ENCODE measurements around the gene PARD3B.

The PARD3B gene

GRCh38 chr2:204705243-204705932, 160.1 kb downstream of the PARD3B start:
- no peak for DNase-seq (ENCODE audit: low read depth in 2 of 2)

- no peak for DNase-seq (ENCODE audit: low read depth in 2 of 2)
Observed at GRCh38 chr2:204706939-204707338, 161.7 kb downstream of the PARD3B start.

- DNase-seq (ENCODE audit: low read depth in 2 of 2), result no peak
Observed at GRCh38 chr2:204713211-204713610, 167.9 kb downstream of the PARD3B start.

- no peak for DNase-seq (ENCODE audit: low read depth in 2 of 2)
Observed at GRCh38 chr2:204715361-204715760, 170.1 kb downstream of the PARD3B start.

GRCh38 chr2:204717591-204717990, 172.3 kb downstream of the PARD3B start:
- DNase-seq (ENCODE audit: low read depth in 2 of 2), result no peak

- no peak for DNase-seq (ENCODE audit: low read depth in 2 of 2)
Observed at GRCh38 chr2:204718607-204719006, 173.3 kb downstream of the PARD3B start.

- no peak for DNase-seq (ENCODE audit: low read depth in 2 of 2)
Observed at GRCh38 chr2:204720874-204721273, 175.6 kb downstream of the PARD3B start.

GRCh38 chr2:204722207-204722606, 176.9 kb downstream of the PARD3B start:
- no peak for DNase-seq (ENCODE audit: low read depth in 2 of 2)

- no peak for DNase-seq (ENCODE audit: low read depth in 2 of 2)
Observed at GRCh38 chr2:204722691-204723090, 177.4 kb downstream of the PARD3B start.

- DNase-seq (ENCODE audit: low read depth in 2 of 2), result no peak
Observed at GRCh38 chr2:204725693-204726360, 180.6 kb downstream of the PARD3B start.

GRCh38 chr2:204726831-204727230, 181.6 kb downstream of the PARD3B start:
- DNase-seq (ENCODE audit: low read depth in 2 of 2), result no peak

GRCh38 chr2:204727368-204727767, 182.1 kb downstream of the PARD3B start:
- DNase-seq (ENCODE audit: low read depth in 2 of 2), result no peak

- no peak for DNase-seq (ENCODE audit: low read depth in 2 of 2)
Observed at GRCh38 chr2:204730603-204731002, 185.3 kb downstream of the PARD3B start.

GRCh38 chr2:204732019-204732418, 186.7 kb downstream of the PARD3B start:
- no peak for DNase-seq (ENCODE audit: low read depth in 2 of 2)

- no peak for DNase-seq (ENCODE audit: low read depth in 2 of 2)
Observed at GRCh38 chr2:204737296-204737695, 192.0 kb downstream of the PARD3B start.

- DNase-seq (ENCODE audit: low read depth in 2 of 2), result no peak
Observed at GRCh38 chr2:204738721-204739120, 193.4 kb downstream of the PARD3B start.

GRCh38 chr2:204743393-204743960, 198.2 kb downstream of the PARD3B start:
- no peak for DNase-seq (ENCODE audit: low read depth in 2 of 2)

- no peak for DNase-seq (ENCODE audit: low read depth in 2 of 2)
Observed at GRCh38 chr2:204744506-204744905, 199.2 kb downstream of the PARD3B start.

- no peak for DNase-seq (ENCODE audit: low read depth in 2 of 2)
Observed at GRCh38 chr2:204748286-204748685, 203.0 kb downstream of the PARD3B start.

GRCh38 chr2:204749319-204749718, 204.0 kb downstream of the PARD3B start:
- DNase-seq (ENCODE audit: low read depth in 2 of 2), result no peak

- no peak for DNase-seq (ENCODE audit: low read depth in 2 of 2)
Observed at GRCh38 chr2:204750389-204750788, 205.1 kb downstream of the PARD3B start.

GRCh38 chr2:204751472-204751871, 206.2 kb downstream of the PARD3B start:
- no peak for DNase-seq (ENCODE audit: low read depth in 2 of 2)

GRCh38 chr2:204753841-204754240, 208.6 kb downstream of the PARD3B start:
- no peak for DNase-seq (ENCODE audit: low read depth in 2 of 2)
